Upper lobe of left lung (tissue), 4 donors: ENCODE data around the gene VSTM4.

Experiments used
- CTCF ChIP-seq, 6 experiments: fragments of 450-650 bp in 4 of 6; fragments of 200-600 bp in 2 of 6; sonication (generic) in 2 of 6; IDR thresholded peaks; one replicate each; pipeline ENCODE4 v1.5.1; 2016 to 2019; ENCODE audit warnings: antibody characterized with exemption in 6 of 6
- EP300 ChIP-seq, 4 donors: sonication (generic); formaldehyde crosslinking; IDR thresholded peaks; one replicate each; pipeline ENCODE4 v1.5.1; 2017; ENCODE audit warnings: antibody characterized with exemption in 4 of 4, control low read depth in 2 of 4
- POLR2A ChIP-seq, 4 donors: fragments of 450-650 bp; IDR thresholded peaks; one replicate each; pipeline ENCODE4 v1.5.1; 2016 to 2017; ENCODE audit warnings: antibody characterized with exemption in 4 of 4, mild to moderate bottlenecking in 2 of 4
- POLR2AphosphoS5 ChIP-seq, 2 donors: sonication (generic); formaldehyde crosslinking; IDR thresholded peaks; one replicate each; pipeline ENCODE4 v1.5.1; 2017; ENCODE audit warnings: antibody characterized with exemption in 2 of 2

DNA sequence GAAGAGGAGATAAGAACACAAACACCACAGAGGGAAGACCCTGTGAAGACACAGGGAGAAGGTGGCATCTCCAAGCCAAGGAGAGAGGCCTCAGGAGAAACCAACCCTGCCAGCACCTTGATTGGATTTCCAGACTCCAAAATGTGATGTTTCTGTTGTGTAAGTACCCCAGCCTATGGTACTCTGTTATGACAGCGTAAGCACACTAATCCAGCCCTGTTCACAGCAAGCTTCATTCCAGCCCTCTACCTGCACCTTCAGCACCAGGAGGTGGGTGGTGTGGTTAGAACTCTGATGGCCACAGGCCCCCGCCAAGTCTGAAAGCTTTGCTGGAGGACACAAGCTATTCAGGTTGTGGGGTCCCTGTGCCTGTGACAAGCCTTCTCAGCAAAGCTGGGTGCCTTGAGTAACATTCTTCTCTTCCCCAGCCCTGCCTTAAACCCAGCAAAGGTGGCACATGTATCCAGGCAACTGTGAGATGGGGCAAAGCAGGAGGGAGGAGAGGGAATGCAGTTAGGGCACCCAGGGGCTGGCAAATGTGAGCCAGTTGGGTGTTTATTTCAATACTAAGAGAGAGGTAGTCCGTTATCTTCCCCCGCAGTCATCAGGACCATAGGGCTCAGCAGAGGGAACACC lies 4.5 kb downstream of the VSTM4 start:
- no peak for TF ChIP-seq CTCF (IDR thresholded peaks at IDR 0.05)
- TF ChIP-seq EP300 (IDR thresholded peaks at IDR 0.05): no peak
- no peak for TF ChIP-seq POLR2AphosphoS5 (IDR thresholded peaks at IDR 0.05)
- TF ChIP-seq POLR2A (IDR thresholded peaks at IDR 0.05): no peak
